WERI-Rb-1 (cell line): Measurements from ENCODE around the gene ATP6V1C2.

Source experiments
- DNase-seq: peaks from one replicate; pipeline ENCODE4 v3.0.0-alpha.2; 2020
- H3K27ac ChIP-seq: fragments of 250-450 bp; sonication (Bioruptor Pico); 2 replicates; pipeline ENCODE4 v1.5.1; 2020; ENCODE audit warnings: mild to moderate bottlenecking, moderate library complexity
- H3K27me3 ChIP-seq: fragments of 250-450 bp; sonication (Bioruptor Pico); 2 replicates; pipeline ENCODE4 v1.5.1; 2021; ENCODE audit warnings: mild to moderate bottlenecking, low read depth, moderate library complexity; ENCODE audit not compliant: insufficient read depth, severe bottlenecking
- H3K36me3 ChIP-seq: fragments of 250-450 bp; sonication (Bioruptor Pico); 2 replicates; pipeline ENCODE4 v1.5.1; 2020; ENCODE audit warnings: mild to moderate bottlenecking, moderate library complexity
- H3K4me3 ChIP-seq: 2 replicates; pipeline ENCODE4 v1.5.1; 2011; ENCODE audit warnings: low read depth, mild to moderate bottlenecking, control low read depth, low read length
- H3K9me3 ChIP-seq: fragments of 250-450 bp; sonication (Bioruptor Pico); 2 replicates; pipeline ENCODE4 v1.5.1; 2021; ENCODE audit warnings: mild to moderate bottlenecking, moderate library complexity; ENCODE audit not compliant: severe bottlenecking
- CTCF ChIP-seq: IDR thresholded peaks from 2 replicates; pipeline ENCODE4 v1.5.1; 2011; ENCODE audit warnings: low read depth, mild to moderate bottlenecking, control low read depth, inconsistent platforms, low read length

Gene ATP6V1C2

GRCh38 chr2:10764896-10765295, 43.5 kb downstream of the ATP6V1C2 start:
- Histone ChIP-seq H3K9me3 (no peaks in the 10 kb centered on the region), H3K36me3 (no peaks in the 10 kb centered on the region), H3K27me3 (no peaks in the 10 kb centered on the region), H3K27ac (no peak overlapping the region), H3K4me3 (no peak overlapping the region)
- DNase-seq: no peak
- TF ChIP-seq CTCF: no peak

- TF ChIP-seq CTCF: no peak
- no peak overlapping the region for H3K27ac ChIP-seq
- H3K27me3 ChIP-seq: no peaks in the 10 kb centered on the region
- no peak overlapping the region for H3K4me3 ChIP-seq
- H3K36me3 ChIP-seq: no peaks in the 10 kb centered on the region
- DNase-seq: no peak
- H3K9me3 ChIP-seq: no peaks in the 10 kb centered on the region
Observed at GRCh38 chr2:10765461-10765860, 44.0 kb downstream of the ATP6V1C2 start.

GRCh38 chr2:10765914-10766313, 44.5 kb downstream of the ATP6V1C2 start:
- TF ChIP-seq CTCF: no peak
- Histone ChIP-seq H3K27me3 (no peaks in the 10 kb centered on the region), H3K9me3 (no peaks in the 10 kb centered on the region), H3K27ac (no peak overlapping the region), H3K36me3 (no peaks in the 10 kb centered on the region), H3K4me3 (no peak overlapping the region)
- no peak for DNase-seq

GRCh38 chr2:10768063-10768507, 46.7 kb downstream of the ATP6V1C2 start:
- Histone ChIP-seq H3K27ac (no peak overlapping the region), H3K9me3 (no peaks in the 10 kb centered on the region), H3K4me3 (no peak overlapping the region), H3K36me3 (no peaks in the 10 kb centered on the region), H3K27me3 (no peaks in the 10 kb centered on the region)
- no peak for DNase-seq
- no peak for TF ChIP-seq CTCF

- TF ChIP-seq CTCF: no peak
- Histone ChIP-seq H3K9me3 (no peaks in the 10 kb centered on the region), H3K27ac (no peak overlapping the region), H3K36me3 (peaks cover 5% of the 10 kb centered on the region; the same call in 1 of the 2 replicates), H3K4me3 (no peak overlapping the region), H3K27me3 (no peaks in the 10 kb centered on the region)
- no peak for DNase-seq
Observed at GRCh38 chr2:10770956-10771750, 49.7 kb downstream of the ATP6V1C2 start.

- H3K36me3 ChIP-seq: peaks cover 11% of the 10 kb centered on the region; the same call in 1 of the 2 replicates
- H3K27me3 ChIP-seq: no peaks in the 10 kb centered on the region
- no peak for DNase-seq
- H3K4me3 ChIP-seq: no peak overlapping the region
- no peak overlapping the region for H3K27ac ChIP-seq
- no peaks in the 10 kb centered on the region for H3K9me3 ChIP-seq
- TF ChIP-seq CTCF: no peak
Observed at GRCh38 chr2:10771786-10772185, 50.4 kb downstream of the ATP6V1C2 start.
